HCT116 (cell line): ENCODE data around the gene CTCFL. TPM values are rescaled to one million over a fixed set of nuclear protein-coding genes. Genes with fewer than 3 reads are reported as not detected.

Source experiments
- ATAC-seq: fragments of 200-7000 bp; cut with Tn5 transposase; 2 replicates; pipeline ENCODE4 v1.9.1; 2020; ENCODE audit warnings: mild to moderate bottlenecking, moderate library complexity
- BruUV-seq: library from RNA; stranded (reverse); fragments of 400-500 nt; replicated peaks from 2 replicates; lab custom pipeline; 2021; lab: Mats Ljungman, UMichigan
- CTCF ChIA-PET: fragments of 300-600 bp; sonication (Branson Sonifier 250); formaldehyde crosslinking; loops from one replicate; lab custom pipeline; 2021; ENCODE audit warnings: antibody characterized with exemption; lab: Charles Lee
- POLR2A ChIA-PET: fragments of 300-600, 350-600 bp; sonication (Branson Sonifier 250); formaldehyde crosslinking; loops from one replicate; lab custom pipeline; 2021; ENCODE audit warnings: antibody characterized with exemption; lab: Charles Lee
- RAD21 ChIA-PET, 2 experiments: fragments of 300-600 bp; sonication (Branson Sonifier 250); formaldehyde crosslinking; loops; one replicate each; lab custom pipeline; 2023; ENCODE audit warnings: low total read pairs in 2 of 2; ENCODE audit not compliant: uncharacterized antibody in 2 of 2, unreplicated experiment in 2 of 2, low non-redundant PET in 1 of 2; lab: Charles Lee
- DNase-seq: peaks from one replicate; pipeline ENCODE4 v3.0.0-alpha.2; 2010; ENCODE audit warnings: low read depth, low spot score
- H2AFZ ChIP-seq: fragments of 200-600 bp; shearing (Covaris generic), sonication (generic); 2 replicates; pipeline ENCODE4 v1.6.1; 2017; ENCODE audit warnings: low read depth, mixed run types, mixed read lengths, antibody characterized with exemption, low read length; ENCODE audit not compliant: poor library complexity, severe bottlenecking
- H3K27ac ChIP-seq: 2 replicates; pipeline ENCODE4 v1.5.1; 2012; ENCODE audit warnings: low read depth, low read length
- H3K27me3 ChIP-seq: fragments of 200-600 bp; sonication (generic); 2 replicates; pipeline ENCODE4 v1.6.1; 2016; ENCODE audit warnings: mixed run types, low read length, mixed read lengths; ENCODE audit not compliant: insufficient read depth
- H3K36me3 ChIP-seq, 2 experiments: fragments of 200-500 bp in 1 of 2; fragments of 200-600 bp in 1 of 2; sonication (Bioruptor generic) in 1 of 2; sonication (generic) in 1 of 2; 2 replicates each; pipeline versions ENCODE4 v1.5.1 to v1.6.1; 2014 to 2016; ENCODE audit warnings: low read length in 2 of 2, inconsistent platforms in 1 of 2, mixed read lengths in 1 of 2, mixed run types in 1 of 2; ENCODE audit not compliant: insufficient read depth in 2 of 2, control insufficient read depth in 1 of 2
- H3K4me1 ChIP-seq, 2 experiments: fragments of 200-600 bp in 1 of 2; sonication (generic) in 1 of 2; 2 replicates each; pipeline versions ENCODE4 v1.5.1 to v1.6.1; 2012 to 2017; ENCODE audit warnings: low read length in 2 of 2, inconsistent platforms in 1 of 2, mild to moderate bottlenecking in 1 of 2, mixed read lengths in 1 of 2, mixed run types in 1 of 2, moderate library complexity in 1 of 2; ENCODE audit not compliant: insufficient read depth in 2 of 2, control insufficient read depth in 1 of 2
- H3K4me2 ChIP-seq: fragments of 200-600 bp; sonication (generic); 2 replicates; pipeline ENCODE4 v1.6.1; 2017; ENCODE audit warnings: mixed run types, low read length, mixed read lengths
- H3K4me3 ChIP-seq, 2 experiments: fragments of 200-600 bp in 1 of 2; sonication (generic) in 1 of 2; replicated peaks in 1 of 2; 2 replicates each; pipeline ENCODE4 v1.5.1; 2011 to 2016; ENCODE audit warnings: low read length in 2 of 2, control low read depth in 1 of 2, low read depth in 1 of 2, mild to moderate bottlenecking in 1 of 2, mixed read lengths in 1 of 2, mixed run types in 1 of 2
- H3K79me2 ChIP-seq: fragments of 200-600 bp; sonication (generic); 2 replicates; pipeline ENCODE4 v1.6.1; 2017; ENCODE audit warnings: mild to moderate bottlenecking, mixed run types, low read length, moderate library complexity, mixed read lengths; ENCODE audit not compliant: insufficient read depth
- H3K9ac ChIP-seq: fragments of 200-600 bp; sonication (generic); 2 replicates; pipeline ENCODE4 v1.6.1; 2016; ENCODE audit warnings: low read length, mixed read lengths
- H3K9me2 ChIP-seq: fragments of 200-600 bp; sonication (generic), shearing (Covaris generic); 2 replicates; pipeline ENCODE4 v1.6.1; 2017; ENCODE audit warnings: mixed run types, mild to moderate bottlenecking, moderate library complexity; ENCODE audit not compliant: insufficient read depth
- H3K9me3 ChIP-seq, 2 experiments: fragments of 200-500 bp in 1 of 2; fragments of 200-600 bp in 1 of 2; sonication (Bioruptor generic) in 1 of 2; sonication (generic) in 1 of 2; 2 replicates each; pipeline ENCODE4 v1.6.1; 2014 to 2017; ENCODE audit warnings: low read length in 2 of 2, mixed read lengths in 2 of 2, inconsistent platforms in 1 of 2, low read depth in 1 of 2, mild to moderate bottlenecking in 1 of 2, mixed run types in 1 of 2, moderate library complexity in 1 of 2; ENCODE audit not compliant: control insufficient read depth in 1 of 2, insufficient read depth in 1 of 2
- H4K20me1 ChIP-seq: fragments of 200-600 bp; sonication (generic), shearing (Covaris generic); 2 replicates; pipeline ENCODE4 v1.6.1; 2017; ENCODE audit warnings: mixed run types, mild to moderate bottlenecking, moderate library complexity; ENCODE audit not compliant: insufficient read depth
- CBX3 ChIP-seq: IDR thresholded peaks from 2 replicates; pipeline ENCODE4 v1.6.1; 2012; ENCODE audit warnings: low read depth
- CEBPB ChIP-seq: IDR thresholded peaks from 2 replicates; pipeline ENCODE4 v1.6.1; 2012; ENCODE audit warnings: low read depth
- EGR1 ChIP-seq: IDR thresholded peaks from 2 replicates; pipeline ENCODE4 v1.6.1; 2012; ENCODE audit warnings: low read depth
- EZH2phosphoT487 ChIP-seq: fragments of 200-600 bp; IDR thresholded peaks from 2 replicates; pipeline ENCODE4 v1.6.1; 2018; ENCODE audit warnings: antibody characterized with exemption, borderline replicate concordance
- FOSL1 ChIP-seq: IDR thresholded peaks from 2 replicates; pipeline ENCODE4 v1.6.1; 2012; ENCODE audit warnings: low read depth
- JUND ChIP-seq: IDR thresholded peaks from 2 replicates; pipeline ENCODE4 v1.6.1; 2012
- POLR2AphosphoS5 ChIP-seq: IDR thresholded peaks from 2 replicates; pipeline ENCODE4 v1.6.1; 2011; ENCODE audit warnings: mild to moderate bottlenecking, low read depth, low read length, moderate library complexity
- SIN3A ChIP-seq: IDR thresholded peaks from 2 replicates; pipeline ENCODE4 v1.6.1; 2012; ENCODE audit warnings: low read depth
- SRF ChIP-seq: IDR thresholded peaks from 2 replicates; pipeline ENCODE4 v1.6.1; 2012; ENCODE audit warnings: low read depth
- TCF7L2 ChIP-seq: IDR thresholded peaks from 2 replicates; pipeline ENCODE4 v1.7.0; 2011; ENCODE audit warnings: borderline replicate concordance, inconsistent platforms; ENCODE audit not compliant: insufficient read depth, insufficient read length; ENCODE audit errors: extremely low read depth
- YY1 ChIP-seq: IDR thresholded peaks from 2 replicates; pipeline ENCODE4 v1.6.1; 2011; ENCODE audit warnings: low read length, low read depth, moderate library complexity, mild to moderate bottlenecking; ENCODE audit not compliant: insufficient replicate concordance; ENCODE audit errors: extremely low read depth
- ZFX ChIP-seq: fragments of 450-650 bp; IDR thresholded peaks from 2 replicates; pipeline ENCODE4 v1.6.1; 2017
- ZNF274 ChIP-seq: fragments of 200-500 bp; sonication (Bioruptor generic); IDR thresholded peaks from 2 replicates; pipeline ENCODE4 v1.6.1; 2014; ENCODE audit warnings: mild to moderate bottlenecking, low read depth, low read length, inconsistent platforms
- intact Hi-C: fragments of 100-400 bp; cut with micrococcal nuclease; formaldehyde crosslinking; loops from 2 replicates; pipeline ENCODE4 v1.10.0; 2022
- total RNA-seq: library from RNA; stranded (reverse); gene quantifications from one replicate; pipeline ENCODE4 v1.2.1, GENCODE V29; 2021; ENCODE audit not compliant: unreplicated experiment
- TF ChIP-seq, protein P1 (sequence below): IDR thresholded peaks from 2 replicates; pipeline ENCODE4 v1.6.1; 2012
- TF ChIP-seq, protein P2 (sequence below): IDR thresholded peaks from 2 replicates; pipeline ENCODE4 v1.6.1; 2011; ENCODE audit warnings: mild to moderate bottlenecking, low read length, moderate library complexity; ENCODE audit not compliant: insufficient replicate concordance; ENCODE audit errors: extremely low read depth

Gene CTCFL
- total RNA-seq, 1 experiment from 2014 or later: 0.34 TPM

GRCh38 chr20:57564951-57565642, 40.2 kb upstream of the CTCFL start:
- intact Hi-C loops: no loop called here
- H3K27me3 ChIP-seq: peaks cover 39% of the 10 kb centered on the region
- no peak for TF ChIP-seq CEBPB
- POLR2A ChIA-PET: no interaction called here
- no TSS peak for BruUV-seq
- H3K27ac ChIP-seq: no peak overlapping the region
- no peak overlapping the region for H3K4me3 ChIP-seq
- H3K4me1 ChIP-seq: peaks cover 2 to 5% of the 10 kb centered on the region in 2 experiments; a peak in 1 of 4 replicates
- H3K9me2 ChIP-seq: no peaks in the 10 kb centered on the region
- DNase-seq (no peak), ATAC-seq (no peak)
- no peaks in the 10 kb centered on the region for H3K79me2 ChIP-seq
- H3K9me3 ChIP-seq: no peaks in the 10 kb centered on the region
- H3K9ac ChIP-seq: no peak overlapping the region
- RAD21 ChIA-PET: no interaction called here
- CTCF ChIA-PET: interaction anchor here (1.6 kb wide), 1 partner anchor 56 kb away, joined by 3 read pairs; no protein-coding TSS in a partner anchor
- no peak overlapping the region for H2AFZ ChIP-seq
- no peaks in the 10 kb centered on the region for H3K36me3 ChIP-seq
- H3K4me2 ChIP-seq: no peak overlapping the region
- no peaks in the 10 kb centered on the region for H4K20me1 ChIP-seq

DNA sequence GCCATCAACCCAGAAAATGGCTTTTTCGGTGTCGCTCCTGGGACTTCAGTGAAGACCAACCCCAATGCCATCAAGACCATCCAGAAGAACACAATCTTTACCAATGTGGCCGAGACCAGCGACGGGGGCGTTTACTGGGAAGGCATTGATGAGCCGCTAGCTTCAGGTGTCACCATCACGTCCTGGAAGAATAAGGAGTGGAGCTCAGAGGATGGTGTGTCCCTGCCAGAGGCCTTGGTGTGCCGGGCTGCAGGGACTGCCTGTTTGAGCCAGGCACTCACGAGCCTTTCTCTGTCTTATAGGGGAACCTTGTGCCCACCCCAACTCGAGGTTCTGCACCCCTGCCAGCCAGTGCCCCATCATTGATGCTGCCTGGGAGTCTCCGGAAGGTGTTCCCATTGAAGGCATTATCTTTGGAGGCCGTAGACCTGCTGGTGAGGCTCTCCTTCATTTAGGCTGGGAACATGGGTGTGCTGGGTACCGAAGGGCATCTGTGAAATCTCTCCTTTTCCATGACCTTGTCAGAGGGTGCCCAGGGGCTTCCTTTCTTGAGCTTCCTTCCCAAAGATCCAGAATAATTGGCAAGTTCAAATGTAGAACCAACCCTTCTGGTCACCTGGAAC, 39.4 kb upstream of the CTCFL start:
- Histone ChIP-seq H3K4me2 (no peak overlapping the region), H3K4me3 (no peak overlapping the region), H3K4me1 (peaks cover 2 to 7% of the 10 kb centered on the region in 2 experiments; a peak in 1 of 4 replicates), H3K9me3 (no peaks in the 10 kb centered on the region), H3K9ac (no peak overlapping the region), H3K9me2 (no peaks in the 10 kb centered on the region), H3K79me2 (no peaks in the 10 kb centered on the region), H4K20me1 (no peaks in the 10 kb centered on the region), H3K27ac (no peak overlapping the region), H2AFZ (no peak overlapping the region), H3K36me3 (no peaks in the 10 kb centered on the region), H3K27me3 (peaks cover 47% of the 10 kb centered on the region)
- ATAC-seq (no peak), DNase-seq (no peak)
- POLR2A ChIA-PET: no interaction called here
- RAD21 ChIA-PET: no interaction called here
- no peak for TF ChIP-seq POLR2AphosphoS5
- no peak for TF ChIP-seq ZNF274
- TF ChIP-seq EGR1: no peak
- TF ChIP-seq, protein P1, sequence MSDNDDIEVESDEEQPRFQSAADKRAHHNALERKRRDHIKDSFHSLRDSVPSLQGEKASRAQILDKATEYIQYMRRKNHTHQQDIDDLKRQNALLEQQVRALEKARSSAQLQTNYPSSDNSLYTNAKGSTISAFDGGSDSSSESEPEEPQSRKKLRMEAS: no peak
- TF ChIP-seq TCF7L2: no peak
- TF ChIP-seq SIN3A: no peak
- TF ChIP-seq, protein P2, sequence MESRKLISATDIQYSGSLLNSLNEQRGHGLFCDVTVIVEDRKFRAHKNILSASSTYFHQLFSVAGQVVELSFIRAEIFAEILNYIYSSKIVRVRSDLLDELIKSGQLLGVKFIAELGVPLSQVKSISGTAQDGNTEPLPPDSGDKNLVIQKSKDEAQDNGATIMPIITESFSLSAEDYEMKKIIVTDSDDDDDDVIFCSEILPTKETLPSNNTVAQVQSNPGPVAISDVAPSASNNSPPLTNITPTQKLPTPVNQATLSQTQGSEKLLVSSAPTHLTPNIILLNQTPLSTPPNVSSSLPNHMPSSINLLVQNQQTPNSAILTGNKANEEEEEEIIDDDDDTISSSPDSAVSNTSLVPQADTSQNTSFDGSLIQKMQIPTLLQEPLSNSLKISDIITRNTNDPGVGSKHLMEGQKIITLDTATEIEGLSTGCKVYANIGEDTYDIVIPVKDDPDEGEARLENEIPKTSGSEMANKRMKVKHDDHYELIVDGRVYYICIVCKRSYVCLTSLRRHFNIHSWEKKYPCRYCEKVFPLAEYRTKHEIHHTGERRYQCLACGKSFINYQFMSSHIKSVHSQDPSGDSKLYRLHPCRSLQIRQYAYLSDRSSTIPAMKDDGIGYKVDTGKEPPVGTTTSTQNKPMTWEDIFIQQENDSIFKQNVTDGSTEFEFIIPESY: no peak
- TF ChIP-seq FOSL1: no peak
- TF ChIP-seq YY1: no peak
- no peak for TF ChIP-seq ZFX
- TF ChIP-seq JUND: no peak
- no peak for TF ChIP-seq SRF
- no peak for TF ChIP-seq CBX3
- no peak for TF ChIP-seq EZH2phosphoT487
- BruUV-seq: no TSS peak
- intact Hi-C loops: no loop called here
- CTCF ChIA-PET: no interaction called here
